Effector memory CD4-positive, alpha-beta T cell (primary cell): ENCODE data around the gene SMAD1.

Experiments used
- DNase-seq, 3 donors: peaks; one replicate each; pipeline ENCODE4 v3.0.0-alpha.2; 2020
- H3K27ac ChIP-seq: 2 replicates; pipeline ENCODE4 v1.7.0; 2013; ENCODE audit warnings: mild to moderate bottlenecking, low read length, moderate library complexity; ENCODE audit not compliant: insufficient read depth, poor library complexity, severe bottlenecking
- H3K27me3 ChIP-seq: replicated peaks from 2 replicates; pipeline ENCODE4 v1.7.0; 2013; ENCODE audit warnings: mild to moderate bottlenecking, low read length; ENCODE audit not compliant: insufficient read depth, control insufficient read depth, poor library complexity, severe bottlenecking
- H3K36me3 ChIP-seq: 2 replicates; pipeline ENCODE4 v1.7.0; 2013; ENCODE audit warnings: mild to moderate bottlenecking, low read length, moderate library complexity; ENCODE audit not compliant: control insufficient read depth, insufficient read depth
- H3K4me1 ChIP-seq: 2 replicates; pipeline ENCODE4 v1.7.0; 2013; ENCODE audit warnings: low read length, mild to moderate bottlenecking; ENCODE audit not compliant: control insufficient read depth, insufficient read depth, poor library complexity, severe bottlenecking
- H3K4me3 ChIP-seq: 2 replicates; pipeline ENCODE4 v1.7.0; 2013; ENCODE audit warnings: low read length, low read depth, mild to moderate bottlenecking; ENCODE audit not compliant: insufficient read depth, poor library complexity, severe bottlenecking
- H3K9me3 ChIP-seq: 2 replicates; pipeline ENCODE4 v1.7.0; 2013; ENCODE audit warnings: mild to moderate bottlenecking, low read length, moderate library complexity; ENCODE audit not compliant: control insufficient read depth

SMAD1 gene

GRCh38 chr4:145551660-145552059, 70.0 kb downstream of the SMAD1 start:
- Histone ChIP-seq H3K9me3 (no peaks in the 10 kb centered on the region), H3K4me3 (no peak overlapping the region), H3K27me3 (no peaks in the 10 kb centered on the region), H3K27ac (no peak overlapping the region), H3K4me1 (no peaks in the 10 kb centered on the region), H3K36me3 (no peaks in the 10 kb centered on the region)
- DNase-seq: no peak

GRCh38 chr4:145552181-145552822, 70.6 kb downstream of the SMAD1 start:
- DNase-seq: no peak
- Histone ChIP-seq H3K27me3 (no peaks in the 10 kb centered on the region), H3K4me3 (no peak overlapping the region), H3K36me3 (no peaks in the 10 kb centered on the region), H3K4me1 (no peaks in the 10 kb centered on the region), H3K27ac (no peak overlapping the region), H3K9me3 (no peaks in the 10 kb centered on the region)

GRCh38 chr4:145553375-145553774, 71.7 kb downstream of the SMAD1 start:
- H3K4me3 ChIP-seq: no peak overlapping the region
- no peak for DNase-seq
- no peaks in the 10 kb centered on the region for H3K4me1 ChIP-seq
- no peaks in the 10 kb centered on the region for H3K9me3 ChIP-seq
- H3K27me3 ChIP-seq: no peaks in the 10 kb centered on the region
- H3K27ac ChIP-seq: no peak overlapping the region
- H3K36me3 ChIP-seq: no peaks in the 10 kb centered on the region

- H3K27ac ChIP-seq: no peak overlapping the region
- H3K9me3 ChIP-seq: no peaks in the 10 kb centered on the region
- no peak overlapping the region for H3K4me3 ChIP-seq
- H3K36me3 ChIP-seq: no peaks in the 10 kb centered on the region
- DNase-seq: no peak
- no peaks in the 10 kb centered on the region for H3K4me1 ChIP-seq
- no peaks in the 10 kb centered on the region for H3K27me3 ChIP-seq
These were observed 73.0 kb downstream of the SMAD1 start for GRCh38 chr4:145554691-145555090.

- Histone ChIP-seq H3K4me3 (no peak overlapping the region), H3K27me3 (no peaks in the 10 kb centered on the region), H3K9me3 (no peaks in the 10 kb centered on the region), H3K27ac (no peak overlapping the region), H3K36me3 (no peaks in the 10 kb centered on the region), H3K4me1 (no peaks in the 10 kb centered on the region)
- no peak for DNase-seq
These were observed 76.1 kb downstream of the SMAD1 start for GRCh38 chr4:145557720-145558119.

GRCh38 chr4:145563293-145563985, 81.8 kb downstream of the SMAD1 start:
- Histone ChIP-seq H3K27ac (no peak overlapping the region), H3K36me3 (no peaks in the 10 kb centered on the region), H3K27me3 (no peaks in the 10 kb centered on the region), H3K9me3 (no peaks in the 10 kb centered on the region), H3K4me1 (no peaks in the 10 kb centered on the region), H3K4me3 (no peak overlapping the region)
- DNase-seq: no peak

GRCh38 chr4:145564540-145564939, 82.9 kb downstream of the SMAD1 start:
- Histone ChIP-seq H3K4me3 (no peak overlapping the region), H3K27me3 (no peaks in the 10 kb centered on the region), H3K9me3 (no peaks in the 10 kb centered on the region), H3K27ac (no peak overlapping the region), H3K4me1 (no peaks in the 10 kb centered on the region), H3K36me3 (no peaks in the 10 kb centered on the region)
- no peak for DNase-seq

- Histone ChIP-seq H3K27me3 (no peaks in the 10 kb centered on the region), H3K4me1 (no peaks in the 10 kb centered on the region), H3K9me3 (no peaks in the 10 kb centered on the region), H3K4me3 (no peak overlapping the region), H3K27ac (no peak overlapping the region), H3K36me3 (no peaks in the 10 kb centered on the region)
- DNase-seq: no peak
These were observed 83.7 kb downstream of the SMAD1 start for GRCh38 chr4:145565328-145565727.

- Histone ChIP-seq H3K36me3 (no peaks in the 10 kb centered on the region), H3K9me3 (no peaks in the 10 kb centered on the region), H3K27ac (no peak overlapping the region), H3K4me3 (no peak overlapping the region), H3K27me3 (no peaks in the 10 kb centered on the region), H3K4me1 (no peaks in the 10 kb centered on the region)
- no peak for DNase-seq
These were observed 84.5 kb downstream of the SMAD1 start for GRCh38 chr4:145566086-145566708.

GRCh38 chr4:145566768-145567167, 85.1 kb downstream of the SMAD1 start:
- no peak overlapping the region for H3K27ac ChIP-seq
- H3K4me1 ChIP-seq: no peaks in the 10 kb centered on the region
- H3K27me3 ChIP-seq: no peaks in the 10 kb centered on the region
- H3K9me3 ChIP-seq: no peaks in the 10 kb centered on the region
- H3K36me3 ChIP-seq: no peaks in the 10 kb centered on the region
- H3K4me3 ChIP-seq: no peak overlapping the region
- DNase-seq: no peak
